HepG2 (cell line): Measurements from ENCODE around the gene CMTM3.
"Not testable (repeated sequence)": the region's sequence is repeated elsewhere in the genome, so short reads cannot be mapped to it uniquely, and the experiment has no call there.

Experiments
- CTCF ChIP-seq: sonication (generic); formaldehyde crosslinking; IDR thresholded peaks from 2 replicates; pipeline ENCODE4 v1.5.0; 2020; ENCODE audit warnings: mild to moderate bottlenecking, missing genetic modification reagents, moderate library complexity
- EZH2 ChIP-seq: conservative IDR thresholded peaks from 2 replicates; pipeline ENCODE4 v1.6.1; 2012; ENCODE audit warnings: mild to moderate bottlenecking, low read depth, low read length, moderate library complexity
- GFI1 ChIP-seq: sonication (generic); formaldehyde crosslinking; IDR thresholded peaks from 2 replicates; pipeline ENCODE4 v1.5.0; 2020; ENCODE audit warnings: missing genetic modification reagents, mild to moderate bottlenecking, borderline replicate concordance
- NFRKB ChIP-seq: fragments of 450-650 bp; IDR thresholded peaks from 2 replicates; pipeline ENCODE4 v1.6.1; 2017

- TF ChIP-seq NFRKB; GFI1 (CRISPR knock-in tag); CTCF (CRISPR knock-in tag); EZH2: not testable (repeated sequence)
Measured at GRCh38 chr16:66661671-66662346, 57.3 kb downstream of the CMTM3 start.
